RWPE1 (cell line): Measurements from ENCODE around the gene USE1.

Experiments
- CTCF ChIA-PET: fragments of 350-600 bp; sonication (Branson Sonifier 250); formaldehyde crosslinking; extraction: SDS; loops from one replicate; lab custom pipeline; 2021; lab: Yijun Ruan, JAX
- POLR2A ChIA-PET: fragments of 400-600 bp; formaldehyde crosslinking; extraction: SDS; loops from one replicate; lab custom pipeline; 2020; ENCODE audit warnings: antibody characterized with exemption; ENCODE audit not compliant: low non-redundant PET; lab: Yijun Ruan, JAX
- DNase-seq: peaks from one replicate; pipeline ENCODE4 v3.0.0; 2012; ENCODE audit warnings: low spot score
- H3K27ac ChIP-seq: fragments of 450-650 bp; 2 replicates; pipeline ENCODE4 v1.5.1; 2017
- CTCF ChIP-seq: fragments of 450-650 bp; conservative IDR thresholded peaks from 2 replicates; pipeline ENCODE4 v1.5.1; 2017; ENCODE audit warnings: low read depth, mild to moderate bottlenecking

USE1 gene

GRCh38 chr19:17234911-17235299, 19.7 kb downstream of the USE1 start:
- peak; percentile 77 for DNase-seq
- ChIA-PET CTCF (interaction anchor here (1.0 to 2.1 kb wide), 3 partner anchors 8 to 155 kb away, joined by 4 to 12 read pairs (median 4); no protein-coding TSS in a partner anchor), POLR2A (interaction anchor here (1.2 kb wide), 1 partner anchor 9 kb away, joined by 4 read pairs; the partner anchor contains the start of gene OCEL1)
- no peak for TF ChIP-seq CTCF
- H3K27ac ChIP-seq, result peak overlapping the region; percentile 94

- TF ChIP-seq CTCF, result peak; percentile 76
- POLR2A ChIA-PET, result interaction anchor here (0.9 to 1.2 kb wide), 2 partner anchors 9 kb away, joined by 3 to 4 read pairs; partner anchors contain the start of gene OCEL1
- CTCF ChIA-PET, result interaction anchor here (0.6 to 2.1 kb wide), 4 partner anchors 9 to 156 kb away, joined by 4 to 12 read pairs (median 4); partner anchors contain the start of gene BABAM1
- peak overlapping the region; percentile 94 for H3K27ac ChIP-seq
- DNase-seq, result peak; percentile 34
Measured at GRCh38 chr19:17235300-17235970, 20.3 kb downstream of the USE1 start.

- ChIA-PET CTCF (interaction anchor here (0.6 to 2.1 kb wide), 6 partner anchors 9 to 157 kb away, joined by 4 to 12 read pairs (median 4); partner anchors contain the start of gene BABAM1), POLR2A (interaction anchor here (0.9 to 1.2 kb wide), 2 partner anchors 8 to 10 kb away, joined by 3 to 4 read pairs; partner anchors contain the start of gene OCEL1)
- H3K27ac ChIP-seq, result peak overlapping the region; percentile 94
- DNase-seq, result peak; percentile 51
- TF ChIP-seq CTCF, result no peak
Measured at GRCh38 chr19:17235971-17236777, 21.0 kb downstream of the USE1 start.

GRCh38 chr19:17236811-17237543, 21.8 kb downstream of the USE1 start:
- H3K27ac ChIP-seq, result peak overlapping the region; percentile 94
- CTCF ChIA-PET, result interaction anchor here (0.6 to 0.9 kb wide), 2 partner anchors 46 to 151 kb away, joined by 4 read pairs; no protein-coding TSS in a partner anchor
- no peak for TF ChIP-seq CTCF
- no peak for DNase-seq
- POLR2A ChIA-PET, result no interaction called here

- H3K27ac ChIP-seq, result peak overlapping the region; percentile 94
- no peak for TF ChIP-seq CTCF
- ChIA-PET POLR2A (interaction anchor here (0.6 kb wide), 1 partner anchor 34 kb away, joined by 5 read pairs; no protein-coding TSS in a partner anchor), CTCF (no interaction called here)
- DNase-seq, result no peak
Measured at GRCh38 chr19:17237747-17238706, 22.9 kb downstream of the USE1 start.
